PFSK-1 (cell line): ENCODE results near the gene ZNF212.

ENCODE experiments used
- FOXP2 ChIP-seq: optimal IDR thresholded peaks from 2 replicates; pipeline ENCODE3; 2011; ENCODE audit warnings: borderline replicate concordance, control low read depth, inconsistent platforms; ENCODE audit not compliant: insufficient read depth; ENCODE audit errors: extremely low read length, extremely low read depth
- SIN3A ChIP-seq: IDR thresholded peaks from 2 replicates; pipeline ENCODE4 v1.6.1; 2012; ENCODE audit warnings: mild to moderate bottlenecking, low read length, moderate library complexity, borderline replicate concordance; ENCODE audit not compliant: insufficient read depth

GRCh38 chr7:149214020-149214720, 25.3 kb upstream of the ZNF212 start:
- TF ChIP-seq FOXP2, result no peak
- no peak for TF ChIP-seq SIN3A
